GM06990 (cell line): Measurements from ENCODE around the gene OR5D18.
"Not testable (repeated sequence)": the region's sequence is repeated elsewhere in the genome, so short reads cannot be mapped to it uniquely, and the experiment has no call there.

ENCODE experiments used
- DNase-seq: peaks from one replicate; pipeline ENCODE4 v3.0.0-alpha.2; 2011; ENCODE audit not compliant: insufficient read length; ENCODE audit errors: extremely low read depth
- H3K27me3 ChIP-seq: replicated peaks from 2 replicates; pipeline ENCODE4 v1.6.0; 2011; ENCODE audit warnings: low read length; ENCODE audit not compliant: control insufficient read depth, insufficient read depth
- H3K36me3 ChIP-seq: 2 replicates; pipeline ENCODE4 v1.5.1; 2011; ENCODE audit warnings: low read length; ENCODE audit not compliant: control insufficient read depth, insufficient read depth
- H3K4me3 ChIP-seq: replicated peaks from 2 replicates; pipeline ENCODE4 v1.5.1; 2011; ENCODE audit warnings: low read depth, mild to moderate bottlenecking, control low read depth, low read length
- CTCF ChIP-seq: IDR thresholded peaks from 2 replicates; pipeline ENCODE4 v1.5.1; 2011; ENCODE audit warnings: low read length, control low read depth, mild to moderate bottlenecking, inconsistent platforms; ENCODE audit not compliant: insufficient read depth, poor library complexity, severe bottlenecking

Gene OR5D18

GRCh38 chr11:55854704-55855103, 35.3 kb downstream of the OR5D18 start:
- TF ChIP-seq CTCF: no peak
- H3K36me3 ChIP-seq: no peaks in the 10 kb centered on the region
- no peak for DNase-seq

GRCh38 chr11:55867354-55867753, 47.9 kb downstream of the OR5D18 start:
- H3K27me3 ChIP-seq, H3K36me3 ChIP-seq, H3K4me3 ChIP-seq, DNase-seq: not testable (repeated sequence)

More at GRCh38 chr11:55854704-55855103, 35.3 kb downstream of the OR5D18 start:
- no peak overlapping the region for H3K4me3 ChIP-seq
- H3K27me3 ChIP-seq: no peaks in the 10 kb centered on the region
